ENCODE results near the gene SF3B3. TPM values are rescaled to one million over a fixed set of nuclear protein-coding genes. Genes with fewer than 3 reads are reported as not detected.

SF3B3 gene
- total and polyA plus RNA-seq, 10 donors, result 70.3 to 256 (median 103) TPM

DNA sequence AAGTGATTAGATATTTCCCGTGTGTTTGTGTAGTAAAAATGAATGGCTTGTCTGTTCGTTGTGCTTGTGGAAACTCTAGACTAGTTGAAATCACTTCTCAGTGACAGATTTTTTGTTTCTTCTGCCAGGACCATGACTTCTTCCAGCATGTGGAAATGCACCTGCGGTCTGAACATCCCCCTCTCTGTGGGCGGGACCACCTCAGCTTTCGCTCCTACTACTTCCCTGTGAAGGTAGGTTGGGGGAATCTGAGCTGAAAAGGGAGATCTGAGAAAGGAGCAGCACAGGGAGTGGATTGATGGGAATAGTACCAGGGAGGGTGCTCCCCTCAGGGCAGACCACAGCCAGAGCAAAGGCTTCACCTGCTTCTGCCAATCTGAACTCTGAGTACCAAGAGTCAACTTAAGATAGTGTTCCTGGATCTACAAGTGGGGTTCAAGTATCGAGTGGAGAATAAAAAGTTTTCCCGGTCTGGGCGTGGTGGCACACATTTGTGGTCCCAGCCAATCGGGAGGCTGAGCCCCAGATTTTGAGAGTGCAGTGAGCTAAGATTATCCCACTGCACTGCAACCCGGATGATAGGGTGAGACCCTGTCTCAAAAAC is 47.5 kb downstream of the SF3B3 start:
- no peaks in the 10 kb centered on the region for H3K9me3 ChIP-seq
- H3K36me3 ChIP-seq, result peaks cover 17 to 98% (median 71%) of the 10 kb centered on the region in 6 donors
- H3K27ac ChIP-seq, result peak overlapping the region in 5 of 8 donors; percentile 67 to 81 (median 75)
- no peaks in the 10 kb centered on the region for H3K27me3 ChIP-seq (replicated peaks in 1 of 7)
- WGBS, 5 donors, result 91 to 96% (median 93%) methylated on average over 10 of the region's 10 CpGs
- TF ChIP-seq CTCF (IDR thresholded peaks at IDR 0.05 in 8 of 11, conservative IDR thresholded peaks at IDR 0.05 in 3 of 11), result no peak
- TF ChIP-seq POLR2A (IDR thresholded peaks at IDR 0.05), result no peak
- no peak for TF ChIP-seq POLR2AphosphoS5 (IDR thresholded peaks at IDR 0.05)
- no peak overlapping the region for H3K4me3 ChIP-seq
- DNase-seq, result no peak
- H3K4me1 ChIP-seq, result peaks cover 18 to 45% (median 31%) of the 10 kb centered on the region in 6 donors
- intact Hi-C loops (cut with DNase I; ENCODE audit: low total_unique reads), result no loop called here

DNA sequence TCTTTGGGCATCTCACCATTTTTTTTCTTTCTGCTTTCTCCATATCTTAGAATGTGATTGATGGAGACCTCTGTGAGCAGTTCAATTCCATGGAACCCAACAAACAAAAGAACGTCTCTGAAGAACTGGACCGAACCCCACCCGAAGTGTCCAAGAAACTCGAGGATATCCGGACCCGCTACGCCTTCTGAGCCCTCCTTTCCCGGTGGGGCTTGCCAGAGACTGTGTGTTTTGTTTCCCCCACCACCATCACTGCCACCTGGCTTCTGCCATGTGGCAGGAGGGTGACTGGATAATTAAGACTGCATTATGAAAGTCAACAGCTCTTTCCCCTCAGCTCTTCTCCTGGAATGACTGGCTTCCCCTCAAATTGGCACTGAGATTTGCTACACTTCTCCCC is 48.0 kb downstream of the SF3B3 start:
- H3K9me3 ChIP-seq, result no peaks in the 10 kb centered on the region
- intact Hi-C loops (cut with DNase I; ENCODE audit: low total_unique reads), result no loop called here
- peaks cover 15 to 93% (median 65%) of the 10 kb centered on the region in 6 donors for H3K36me3 ChIP-seq
- peaks cover 22 to 50% (median 37%) of the 10 kb centered on the region in 6 donors for H3K4me1 ChIP-seq
- TF ChIP-seq POLR2AphosphoS5 (IDR thresholded peaks at IDR 0.05), result no peak
- no peak for TF ChIP-seq POLR2A (IDR thresholded peaks at IDR 0.05)
- no peak for TF ChIP-seq CTCF (IDR thresholded peaks at IDR 0.05 in 8 of 11, conservative IDR thresholded peaks at IDR 0.05 in 3 of 11)
- H3K27me3 ChIP-seq (replicated peaks in 1 of 7), result no peaks in the 10 kb centered on the region
- DNase-seq, result no peak
- peak overlapping the region in 7 of 8 donors; percentile 36 to 81 (median 69) for H3K27ac ChIP-seq
- no peak overlapping the region for H3K4me3 ChIP-seq
- WGBS, 5 donors, result 90 to 95% (median 92%) methylated on average over 8 of the region's 8 CpGs

GRCh38 chr16:70572050-70572925 is 48.7 kb downstream of the SF3B3 start:
- 72 to 80% (median 76%) methylated on average over 5 of the region's 5 CpGs for WGBS, 5 donors
- intact Hi-C loops (cut with DNase I; ENCODE audit: low total_unique reads), result no loop called here
- peaks cover 28 to 57% (median 43%) of the 10 kb centered on the region in 6 donors for H3K4me1 ChIP-seq

More at GRCh38 chr16:70572050-70572925, 48.7 kb downstream of the SF3B3 start:
- TF ChIP-seq POLR2A (IDR thresholded peaks at IDR 0.05) (no peak), CTCF (IDR thresholded peaks at IDR 0.05 in 8 of 11, conservative IDR thresholded peaks at IDR 0.05 in 3 of 11) (no peak), POLR2AphosphoS5 (IDR thresholded peaks at IDR 0.05) (no peak)
- Histone ChIP-seq H3K36me3 (peaks cover 13 to 86% (median 59%) of the 10 kb centered on the region in 6 donors), H3K4me3 (no peak overlapping the region), H3K9me3 (no peaks in the 10 kb centered on the region), H3K27ac (peak overlapping the region; percentile 36 to 81 (median 69)), H3K27me3 (replicated peaks in 1 of 7) (no peaks in the 10 kb centered on the region)
- no peak for DNase-seq

Measured in spleen (tissue), 11 donors.